T-helper 1 cell treated with Interleukin-12 subunit alpha and Interleukin-12 subunit beta and Interleukin-4 antibody, amounts not matched to agents 30 μg/mL and 1 μg/mL, for 36 hours (primary cell): ENCODE measurements around the gene MRPL23.

Experiments
- H3K27ac Mint-ChIP-seq: one replicate; pipeline ENCODE4 v1.8.0; 2021; ENCODE audit warnings: mild to moderate bottlenecking, mixed read lengths
- H3K27me3 Mint-ChIP-seq: one replicate; pipeline ENCODE4 v1.8.0; 2021; ENCODE audit warnings: low read depth, mixed read lengths
- H3K36me3 Mint-ChIP-seq: one replicate; pipeline ENCODE4 v1.8.0; 2021; ENCODE audit warnings: low read depth, mixed read lengths
- H3K4me1 Mint-ChIP-seq: one replicate; pipeline ENCODE4 v1.8.0; 2021; ENCODE audit warnings: low read depth, mixed read lengths
- H3K4me3 Mint-ChIP-seq: one replicate; pipeline ENCODE4 v1.8.0; 2021; ENCODE audit warnings: mild to moderate bottlenecking, moderate library complexity, mixed read lengths
- H3K9me3 Mint-ChIP-seq: one replicate; pipeline ENCODE4 v1.8.0; 2021; ENCODE audit warnings: mixed read lengths

Gene MRPL23

DNA sequence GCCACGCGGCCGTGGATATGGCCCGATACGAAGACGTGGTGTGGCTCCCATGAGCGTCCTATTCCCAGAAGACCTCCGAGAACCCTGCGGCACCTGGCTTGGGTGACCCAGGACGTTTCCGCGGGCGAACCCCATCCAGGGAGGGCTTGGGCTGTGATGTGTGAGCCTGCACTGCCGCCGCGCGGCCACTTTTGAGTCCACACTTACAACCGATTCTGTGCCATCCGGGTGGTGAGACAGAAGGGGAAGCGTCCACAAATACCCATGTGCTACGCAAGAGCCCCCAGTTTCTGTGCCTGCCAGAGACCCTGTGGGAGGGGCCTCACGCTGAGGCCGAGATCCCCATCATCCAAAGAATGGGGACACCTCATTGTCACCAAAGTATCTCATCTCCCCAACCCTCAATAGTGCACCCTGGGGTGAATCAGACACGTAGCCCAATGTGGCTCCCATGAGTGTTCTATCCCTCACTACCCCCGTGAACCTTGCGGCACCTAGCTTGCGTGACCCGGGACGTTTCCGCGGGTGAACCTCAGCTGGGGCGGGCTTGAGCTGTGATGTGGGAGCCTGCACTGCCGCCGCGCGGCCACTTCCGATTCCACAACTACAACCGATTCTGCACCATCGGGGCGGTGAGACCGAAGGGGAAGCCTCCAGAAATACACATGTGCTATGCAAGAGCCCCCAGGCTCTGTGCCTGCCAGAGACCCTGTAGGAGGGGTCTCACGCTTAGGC lies 55.1 kb downstream of the MRPL23 start:
- H3K4me3 Mint-ChIP-seq = no peak overlapping the region

DNA sequence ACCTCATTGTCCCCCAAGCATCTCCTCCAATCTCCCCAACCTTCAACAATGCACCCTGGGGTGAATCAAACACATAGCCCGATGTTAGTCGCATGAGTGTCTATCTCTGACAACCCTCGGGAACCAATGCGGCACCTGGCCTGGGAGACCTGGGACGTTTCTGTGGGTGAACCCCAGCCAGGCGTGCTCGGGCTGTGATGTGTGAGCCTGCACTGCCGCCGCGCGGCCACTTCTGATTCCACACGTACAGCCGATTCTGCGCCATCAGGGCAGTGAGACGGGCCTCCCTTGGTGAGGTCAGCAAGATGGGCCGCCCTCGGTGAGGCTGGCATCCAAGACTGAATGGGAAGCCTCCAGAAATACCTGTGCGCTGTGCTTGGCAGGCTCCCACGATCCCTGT lies 55.7 kb downstream of the MRPL23 start:
- no peaks in the 10 kb centered on the region for H3K4me1 Mint-ChIP-seq
- no peaks in the 10 kb centered on the region for H3K36me3 Mint-ChIP-seq
- H3K4me3 Mint-ChIP-seq = no peak overlapping the region
- no peaks in the 10 kb centered on the region for H3K9me3 Mint-ChIP-seq
- no peaks in the 10 kb centered on the region for H3K27me3 Mint-ChIP-seq
- no peak overlapping the region for H3K27ac Mint-ChIP-seq

More for the DNA sequence above, 55.1 kb downstream of the MRPL23 start:
- H3K27me3 Mint-ChIP-seq = no peaks in the 10 kb centered on the region
- H3K36me3 Mint-ChIP-seq = no peaks in the 10 kb centered on the region
- no peaks in the 10 kb centered on the region for H3K9me3 Mint-ChIP-seq
- no peaks in the 10 kb centered on the region for H3K4me1 Mint-ChIP-seq
- H3K27ac Mint-ChIP-seq = no peak overlapping the region

DNA sequence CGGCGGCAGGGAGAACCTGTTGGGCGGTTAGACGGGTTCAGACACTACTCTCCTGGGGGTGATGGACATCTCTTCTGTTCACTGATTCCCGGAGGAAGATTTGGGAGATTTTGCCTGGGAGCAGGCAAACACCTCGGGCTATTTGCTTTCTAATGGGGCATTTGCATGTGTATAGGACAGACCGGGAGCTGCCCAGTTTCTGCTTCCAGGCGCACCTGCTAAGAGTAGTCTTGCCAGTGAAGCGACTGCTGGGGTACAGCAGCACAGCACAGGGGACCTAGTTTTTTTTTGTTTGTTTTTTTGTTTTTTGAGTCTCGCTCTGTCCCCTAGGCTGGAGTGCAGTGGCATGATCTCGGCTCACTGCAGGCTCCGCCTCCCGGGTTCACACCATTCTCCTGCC lies 57.3 kb downstream of the MRPL23 start:
- Mint-ChIP-seq H3K27me3 (no peaks in the 10 kb centered on the region), H3K36me3 (no peaks in the 10 kb centered on the region), H3K4me1 (no peaks in the 10 kb centered on the region), H3K9me3 (no peaks in the 10 kb centered on the region), H3K27ac (no peak overlapping the region), H3K4me3 (no peak overlapping the region)
